HG03175 (cell line): ENCODE measurements around the gene FOXC1.

Experiments
- ATAC-seq: cut with Tn5 transposase; IDR thresholded peaks from one replicate; pipeline ENCODE4 v1.9.1; 2021; ENCODE audit warnings: mild to moderate bottlenecking, moderate library complexity; ENCODE audit not compliant: unreplicated experiment

Gene FOXC1

GRCh38 chr6:1609648-1610496, at the start of gene FOXC1:
Gene FOXC1 (plus strand): TSS chr6:1609915. CDS start chr6:1610446, 531 bp downstream.
- no peak for ATAC-seq

GRCh38 chr6:1560281-1561058, 49.2 kb upstream of the FOXC1 start:
- ATAC-seq: no peak

GRCh38 chr6:1561355-1561754, 48.4 kb upstream of the FOXC1 start:
- no peak for ATAC-seq

- no peak for ATAC-seq
Measured at GRCh38 chr6:1562171-1562955, 47.4 kb upstream of the FOXC1 start.

- ATAC-seq: no peak
Measured at GRCh38 chr6:1569377-1569776, 40.3 kb upstream of the FOXC1 start.

- ATAC-seq: no peak
Measured at GRCh38 chr6:1570848-1571247, 38.9 kb upstream of the FOXC1 start.

- ATAC-seq: no peak
Measured at GRCh38 chr6:1572892-1573291, 36.8 kb upstream of the FOXC1 start.

- ATAC-seq: no peak
Measured at GRCh38 chr6:1574083-1574761, 35.5 kb upstream of the FOXC1 start.

- ATAC-seq: no peak
Measured at GRCh38 chr6:1574890-1575209, 34.9 kb upstream of the FOXC1 start.

- no peak for ATAC-seq
Measured at GRCh38 chr6:1575210-1576041, 34.3 kb upstream of the FOXC1 start.

- ATAC-seq: no peak
Measured at GRCh38 chr6:1576166-1576565, 33.5 kb upstream of the FOXC1 start.

- ATAC-seq: no peak
Measured at GRCh38 chr6:1576711-1577110, 33.0 kb upstream of the FOXC1 start.

- ATAC-seq: no peak
Measured at GRCh38 chr6:1577146-1577680, 32.5 kb upstream of the FOXC1 start.

- no peak for ATAC-seq
Measured at GRCh38 chr6:1577896-1578745, 31.6 kb upstream of the FOXC1 start.

- no peak for ATAC-seq
Measured at GRCh38 chr6:1579096-1579495, 30.6 kb upstream of the FOXC1 start.

GRCh38 chr6:1580109-1580508, 29.6 kb upstream of the FOXC1 start:
- ATAC-seq: no peak

GRCh38 chr6:1580585-1580984, 29.1 kb upstream of the FOXC1 start:
- ATAC-seq: no peak

GRCh38 chr6:1581120-1581991, 28.4 kb upstream of the FOXC1 start:
- no peak for ATAC-seq
